C4-2B (cell line): ENCODE results near the gene TNRC6B.

ENCODE experiments used
- ZFX ChIP-seq: fragments of 450-650 bp; IDR thresholded peaks from 2 replicates; pipeline ENCODE4 v1.6.1; 2017
- TF ChIP-seq, protein P1 (sequence below): fragments of 450-650 bp; conservative IDR thresholded peaks from 2 replicates; pipeline ENCODE4 v1.5.1; 2017; ENCODE audit warnings: mild to moderate bottlenecking

DNA sequence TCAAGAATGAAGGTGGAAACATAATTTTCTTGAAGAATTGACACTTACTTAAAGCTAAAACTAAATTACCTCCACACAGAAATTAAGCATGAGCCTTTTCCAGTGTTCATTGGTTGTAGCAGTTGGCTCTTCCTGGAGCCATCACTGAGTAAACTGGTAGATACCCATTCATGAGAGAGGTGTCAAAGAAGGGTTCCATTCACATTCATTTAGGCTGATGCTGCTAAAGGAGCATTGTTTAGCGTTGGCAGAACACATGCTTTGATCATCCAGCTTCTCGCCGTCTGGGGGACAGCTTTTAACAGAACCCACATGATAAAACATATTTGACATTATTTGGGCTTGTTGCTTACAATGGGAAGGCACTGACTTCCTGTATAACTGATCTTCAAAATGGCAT is 71.6 kb downstream of the TNRC6B start:
- TF ChIP-seq, protein P1, sequence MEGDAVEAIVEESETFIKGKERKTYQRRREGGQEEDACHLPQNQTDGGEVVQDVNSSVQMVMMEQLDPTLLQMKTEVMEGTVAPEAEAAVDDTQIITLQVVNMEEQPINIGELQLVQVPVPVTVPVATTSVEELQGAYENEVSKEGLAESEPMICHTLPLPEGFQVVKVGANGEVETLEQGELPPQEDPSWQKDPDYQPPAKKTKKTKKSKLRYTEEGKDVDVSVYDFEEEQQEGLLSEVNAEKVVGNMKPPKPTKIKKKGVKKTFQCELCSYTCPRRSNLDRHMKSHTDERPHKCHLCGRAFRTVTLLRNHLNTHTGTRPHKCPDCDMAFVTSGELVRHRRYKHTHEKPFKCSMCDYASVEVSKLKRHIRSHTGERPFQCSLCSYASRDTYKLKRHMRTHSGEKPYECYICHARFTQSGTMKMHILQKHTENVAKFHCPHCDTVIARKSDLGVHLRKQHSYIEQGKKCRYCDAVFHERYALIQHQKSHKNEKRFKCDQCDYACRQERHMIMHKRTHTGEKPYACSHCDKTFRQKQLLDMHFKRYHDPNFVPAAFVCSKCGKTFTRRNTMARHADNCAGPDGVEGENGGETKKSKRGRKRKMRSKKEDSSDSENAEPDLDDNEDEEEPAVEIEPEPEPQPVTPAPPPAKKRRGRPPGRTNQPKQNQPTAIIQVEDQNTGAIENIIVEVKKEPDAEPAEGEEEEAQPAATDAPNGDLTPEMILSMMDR, result no peak
- no peak for TF ChIP-seq ZFX
